NCI-H524 (cell line): ENCODE measurements around the gene MCRIP1.

Experiments
- DNase-seq, 2 experiments: peaks; one replicate each; lab custom pipeline; 2025; lab: John Stamatoyannopoulos, UW

The MCRIP1 gene

DNA sequence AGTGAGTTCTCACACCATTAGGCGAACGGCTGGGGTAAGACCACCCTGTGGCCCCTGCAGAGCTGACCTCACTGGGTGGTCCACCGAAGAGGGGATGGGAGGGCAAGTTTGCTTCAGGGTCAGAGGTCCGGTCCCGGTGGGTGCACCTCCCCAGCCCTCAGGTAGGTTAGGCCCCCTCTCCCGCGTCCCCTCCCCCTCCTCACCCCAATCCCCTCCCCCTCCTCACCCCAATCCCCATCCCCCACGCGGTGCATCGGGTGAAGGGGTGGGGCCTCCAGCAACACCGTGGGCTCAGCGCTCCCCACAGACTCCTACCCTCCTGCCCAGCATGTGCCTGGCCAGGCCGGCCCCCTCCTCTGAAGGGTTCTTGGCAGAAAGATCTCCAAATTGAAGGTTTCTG, 13.4 kb downstream of the MCRIP1 start:
- no peak for DNase-seq

DNA sequence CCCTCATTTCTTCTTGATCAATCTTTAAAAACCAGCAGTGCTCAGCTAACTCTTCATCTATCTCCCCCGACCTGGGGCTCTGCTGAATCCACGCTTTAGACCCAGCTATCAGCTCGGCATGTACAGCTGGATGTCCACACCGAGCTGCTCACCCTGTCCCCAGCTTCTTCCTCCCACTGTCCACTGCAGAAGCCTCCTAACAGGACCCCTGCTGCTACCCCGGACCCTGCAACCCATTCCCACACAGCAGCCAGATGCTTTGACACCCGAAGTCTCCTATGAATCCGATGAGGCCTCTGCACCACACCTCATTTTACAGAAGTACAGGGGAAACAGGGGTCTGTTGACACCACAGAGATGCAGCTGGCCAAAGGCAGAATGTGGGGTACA, 15.3 kb downstream of the MCRIP1 start:
- DNase-seq = no peak

DNA sequence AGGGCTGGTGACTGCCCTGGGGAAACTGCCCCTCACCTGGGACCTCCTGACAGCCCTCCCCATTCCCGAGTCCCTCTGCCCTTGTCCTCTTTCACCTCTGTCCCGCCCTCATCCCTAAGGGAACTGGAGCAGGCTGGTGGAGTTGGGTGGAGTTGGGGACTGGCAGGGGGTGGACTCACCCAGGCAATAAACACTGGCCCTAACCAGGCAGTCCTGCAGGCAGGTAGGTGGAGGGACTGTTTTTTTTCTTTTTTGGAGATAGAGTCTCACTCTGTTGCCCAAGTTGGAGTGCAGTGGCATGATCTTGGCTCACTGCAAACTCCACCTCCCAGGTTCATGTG, 17.5 kb downstream of the MCRIP1 start:
- DNase-seq = no peak

DNA sequence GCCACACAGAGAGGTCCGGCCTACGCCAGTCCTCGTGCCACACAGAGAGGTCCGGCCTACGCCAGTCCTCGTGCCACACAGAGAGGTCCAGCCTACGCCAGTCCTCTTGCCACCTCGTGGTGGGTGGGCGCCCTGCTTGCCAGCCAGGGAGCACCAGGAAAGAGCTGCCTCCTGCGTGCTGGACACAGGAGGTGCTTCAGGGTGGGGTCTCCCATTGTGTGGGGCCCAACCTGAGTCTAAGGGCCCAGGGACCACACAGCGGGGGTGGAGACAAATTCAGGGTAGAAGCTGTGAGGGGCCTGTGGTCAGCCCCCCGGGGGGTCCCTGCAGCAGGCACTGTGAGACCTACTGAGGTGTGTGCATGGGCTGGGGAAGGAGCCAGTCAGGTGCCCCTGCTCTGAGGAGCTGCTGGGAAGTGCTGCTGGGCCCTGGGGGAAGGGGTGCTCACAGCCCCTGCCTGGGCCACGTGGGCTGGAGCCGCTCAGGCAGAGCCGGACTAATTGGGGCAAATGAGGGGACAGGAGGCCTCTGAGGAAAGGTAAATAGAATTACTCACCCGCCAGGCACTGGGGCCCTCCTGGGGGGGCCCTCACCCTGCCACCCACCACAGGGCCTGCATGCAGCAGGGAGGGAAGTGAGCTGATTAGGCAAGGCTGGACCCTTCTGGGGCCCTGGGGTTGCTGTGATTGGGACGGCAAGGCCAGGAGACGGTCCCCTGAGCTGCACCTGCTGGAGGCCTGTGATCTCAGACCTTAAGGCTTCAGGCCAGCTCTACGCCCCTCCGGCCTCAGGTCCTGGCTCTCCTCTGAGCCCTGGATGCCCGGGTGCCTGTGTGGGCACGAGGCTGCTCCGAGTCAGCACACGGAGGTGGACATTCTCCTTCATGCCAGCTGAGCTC, 18.1 kb downstream of the MCRIP1 start:
- DNase-seq = no peak

DNA sequence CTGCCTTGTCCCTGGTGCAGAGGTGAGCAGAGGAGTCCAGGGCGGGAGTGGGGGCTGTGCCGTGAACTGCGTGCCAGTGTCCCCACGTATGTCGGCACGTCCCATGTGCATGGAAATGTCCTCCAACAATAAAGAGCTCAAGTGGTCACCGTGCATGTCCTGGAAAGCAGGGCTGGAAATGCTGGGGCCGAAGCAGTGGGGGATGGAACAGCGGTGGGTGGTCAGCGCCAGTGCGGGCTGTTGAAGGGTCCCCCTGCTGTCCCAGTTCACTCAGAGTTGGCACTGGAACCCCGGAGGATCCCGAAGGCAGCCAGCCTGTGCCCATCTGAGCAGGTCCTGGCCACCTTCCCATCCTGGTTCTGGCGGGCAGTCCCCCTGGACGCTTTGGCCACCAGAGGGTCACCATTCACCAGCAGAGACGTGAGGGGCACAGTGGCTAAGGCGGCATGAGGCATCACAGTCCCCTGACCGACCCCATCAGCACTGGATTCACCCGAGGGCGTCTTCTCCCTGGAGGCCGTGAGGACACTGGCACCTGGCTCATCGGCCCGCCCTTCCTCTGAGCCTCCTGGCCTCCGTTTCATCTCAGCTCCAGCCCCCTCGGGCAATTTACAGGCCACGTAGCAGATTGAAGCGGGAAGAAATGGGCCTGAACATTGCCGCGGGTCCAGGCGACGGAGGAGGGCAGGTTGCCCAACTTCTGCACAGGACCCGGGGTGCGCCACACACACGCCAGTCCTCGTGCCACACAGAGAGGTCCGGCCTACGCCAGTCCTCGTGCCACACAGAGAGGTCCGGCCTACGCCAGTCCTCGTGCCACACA, 19.0 kb downstream of the MCRIP1 start:
- DNase-seq = no peak

DNA sequence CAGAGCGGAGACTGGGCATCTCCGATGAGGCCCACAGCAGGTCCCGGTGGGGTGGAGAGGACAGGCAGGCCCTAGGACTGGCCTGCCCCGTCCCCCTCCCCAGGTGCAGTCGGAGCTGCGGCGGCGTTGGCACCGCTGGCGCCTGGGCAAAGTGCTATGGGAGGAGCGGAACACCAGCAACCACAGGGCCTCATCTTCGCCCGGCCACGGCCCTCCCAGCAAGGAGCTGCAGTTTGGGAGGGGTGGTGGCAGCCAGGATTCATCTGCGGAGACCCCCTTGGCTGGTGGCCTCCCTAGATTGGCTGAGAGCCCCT, 19.8 kb downstream of the MCRIP1 start:
- DNase-seq = no peak

DNA sequence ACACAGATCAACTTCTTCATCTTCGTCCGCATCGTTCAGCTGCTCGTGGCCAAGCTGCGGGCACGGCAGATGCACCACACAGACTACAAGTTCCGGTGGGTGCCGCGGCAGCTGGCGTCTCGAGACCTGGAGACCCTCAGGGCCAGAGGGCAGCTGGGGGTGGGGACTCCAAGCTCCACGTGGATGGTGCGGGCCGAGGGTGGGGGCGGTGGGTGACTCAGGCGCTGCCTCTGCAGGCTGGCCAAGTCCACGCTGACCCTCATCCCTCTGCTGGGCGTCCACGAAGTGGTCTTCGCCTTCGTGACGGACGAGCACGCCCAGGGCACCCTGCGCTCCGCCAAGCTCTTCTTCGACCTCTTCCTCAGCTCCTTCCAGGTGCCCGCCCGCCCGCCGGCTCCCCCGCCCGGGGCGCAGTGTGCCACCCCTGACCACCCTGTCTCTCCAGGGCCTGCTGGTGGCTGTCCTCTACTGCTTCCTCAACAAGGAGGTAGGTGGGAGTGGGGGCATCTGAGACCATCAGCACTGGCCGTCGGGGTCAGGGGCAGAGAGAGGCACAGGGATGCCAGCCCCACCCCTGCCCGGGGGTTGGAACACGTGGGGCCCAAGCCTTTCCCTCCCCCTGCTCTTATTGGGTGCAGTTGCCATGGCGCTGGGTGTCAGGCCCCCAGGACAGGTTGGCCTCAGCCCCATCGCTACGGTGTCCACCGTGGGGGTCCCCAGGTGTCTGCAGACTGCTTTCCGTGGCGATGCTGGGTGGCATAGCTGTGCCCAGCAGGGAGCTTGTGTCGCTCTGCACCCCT, 20.3 kb downstream of the MCRIP1 start:
- no peak for DNase-seq

DNA sequence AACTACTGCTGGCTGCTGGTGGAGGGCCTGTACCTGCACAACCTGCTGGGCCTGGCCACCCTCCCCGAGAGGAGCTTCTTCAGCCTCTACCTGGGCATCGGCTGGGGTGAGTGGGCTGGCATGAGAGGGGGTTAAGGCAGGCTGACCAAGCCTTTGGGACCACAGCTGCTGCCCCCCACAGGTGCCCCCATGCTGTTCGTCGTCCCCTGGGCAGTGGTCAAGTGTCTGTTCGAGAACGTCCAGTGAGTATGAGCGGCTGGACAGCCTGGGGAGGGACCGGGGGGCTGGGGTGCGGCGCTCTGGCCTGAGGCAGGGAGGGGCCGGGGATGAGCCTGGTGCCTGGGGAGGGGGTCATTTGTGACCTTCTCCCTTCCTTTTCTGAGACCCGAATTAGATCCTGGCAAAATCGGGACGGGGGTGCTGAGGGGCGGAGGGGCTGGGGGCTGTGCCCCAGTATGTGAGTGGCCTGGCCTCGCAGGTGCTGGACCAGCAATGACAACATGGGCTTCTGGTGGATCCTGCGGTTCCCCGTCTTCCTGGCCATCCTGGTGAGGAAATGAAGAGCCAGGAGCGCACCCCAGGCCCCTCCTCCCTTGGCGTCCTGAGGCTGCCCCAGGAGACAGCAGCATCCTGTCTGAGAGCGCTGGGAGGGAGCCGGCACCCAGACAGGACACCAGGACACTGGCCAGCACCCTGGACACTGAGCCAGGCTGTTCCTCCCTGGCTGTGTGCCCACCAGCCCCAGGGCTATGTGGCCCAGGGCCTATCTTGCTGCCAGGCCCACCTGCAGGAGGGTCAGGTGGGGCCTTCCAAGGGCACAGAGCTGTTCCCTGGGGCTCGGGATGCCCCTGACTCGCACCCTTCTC, 21.2 kb downstream of the MCRIP1 start:
- DNase-seq = no peak

DNA sequence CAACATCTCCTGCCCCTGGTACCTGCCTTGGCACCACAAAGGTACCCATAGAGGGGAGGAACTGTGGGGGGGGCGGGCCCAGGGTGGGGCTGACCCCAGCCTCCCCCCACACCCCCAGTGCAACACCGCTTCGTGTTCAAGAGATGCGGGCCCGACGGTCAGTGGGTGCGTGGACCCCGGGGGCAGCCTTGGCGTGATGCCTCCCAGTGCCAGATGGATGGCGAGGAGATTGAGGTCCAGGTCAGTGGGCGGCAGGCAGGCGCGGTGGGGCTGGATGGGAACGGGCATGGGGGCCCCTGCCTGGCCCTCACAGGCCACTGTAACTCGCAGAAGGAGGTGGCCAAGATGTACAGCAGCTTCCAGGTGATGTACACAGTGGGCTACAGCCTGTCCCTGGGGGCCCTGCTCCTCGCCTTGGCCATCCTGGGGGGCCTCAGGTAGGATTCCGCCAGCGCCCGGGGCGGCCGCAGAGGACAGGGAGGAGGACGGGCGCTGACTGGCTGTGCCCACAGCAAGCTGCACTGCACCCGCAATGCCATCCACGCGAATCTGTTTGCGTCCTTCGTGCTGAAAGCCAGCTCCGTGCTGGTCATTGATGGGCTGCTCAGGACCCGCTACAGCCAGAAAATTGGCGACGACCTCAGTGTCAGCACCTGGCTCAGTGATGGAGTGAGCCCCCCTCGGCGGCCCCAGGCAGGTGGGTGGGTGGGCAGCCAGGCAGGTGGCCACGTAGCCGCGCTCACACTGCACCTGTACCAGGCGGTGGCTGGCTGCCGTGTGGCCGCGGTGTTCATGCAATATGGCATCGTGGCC, 22.0 kb downstream of the MCRIP1 start:
- no peak for DNase-seq

DNA sequence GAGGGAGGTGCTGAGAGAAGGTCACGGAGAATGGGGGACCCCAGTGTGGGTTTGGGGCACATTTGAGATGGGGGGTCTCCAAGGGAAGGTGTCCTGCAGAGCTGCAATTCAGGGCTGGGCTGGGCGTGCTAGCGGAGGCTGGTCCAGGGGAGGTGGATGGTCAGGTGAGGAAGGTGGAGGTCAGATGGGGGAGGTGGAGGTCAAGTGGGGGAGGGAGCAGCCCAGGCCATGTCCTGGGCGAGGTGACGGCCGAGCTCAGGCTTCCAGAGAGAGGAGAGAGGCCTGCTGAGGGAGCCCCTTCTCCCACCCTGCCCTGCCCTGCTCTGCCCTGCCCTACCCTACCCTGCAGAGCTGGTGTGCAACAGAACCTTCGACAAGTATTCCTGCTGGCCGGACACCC, 22.6 kb downstream of the MCRIP1 start:
- DNase-seq = no peak

DNA sequence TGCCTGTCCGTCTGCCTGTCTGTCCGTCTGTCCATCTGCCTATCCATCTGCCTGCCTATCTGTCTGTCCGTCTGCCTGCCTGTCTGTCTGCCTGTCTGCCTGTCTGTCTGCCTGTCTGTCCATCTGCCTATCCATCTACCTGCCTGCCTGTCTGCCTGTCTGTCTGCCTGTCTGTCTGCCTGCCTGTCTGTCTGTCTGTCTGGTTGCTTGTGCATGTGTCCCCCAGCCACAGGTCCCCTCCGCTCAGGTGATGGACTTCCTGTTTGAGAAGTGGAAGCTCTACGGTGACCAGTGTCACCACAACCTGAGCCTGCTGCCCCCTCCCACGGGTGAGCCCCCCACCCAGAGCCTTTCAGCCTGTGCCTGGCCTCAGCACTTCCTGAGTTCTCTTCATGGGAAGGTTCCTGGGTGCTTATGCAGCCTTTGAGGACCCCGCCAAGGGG, 23.5 kb downstream of the MCRIP1 start:
- no peak for DNase-seq

DNA sequence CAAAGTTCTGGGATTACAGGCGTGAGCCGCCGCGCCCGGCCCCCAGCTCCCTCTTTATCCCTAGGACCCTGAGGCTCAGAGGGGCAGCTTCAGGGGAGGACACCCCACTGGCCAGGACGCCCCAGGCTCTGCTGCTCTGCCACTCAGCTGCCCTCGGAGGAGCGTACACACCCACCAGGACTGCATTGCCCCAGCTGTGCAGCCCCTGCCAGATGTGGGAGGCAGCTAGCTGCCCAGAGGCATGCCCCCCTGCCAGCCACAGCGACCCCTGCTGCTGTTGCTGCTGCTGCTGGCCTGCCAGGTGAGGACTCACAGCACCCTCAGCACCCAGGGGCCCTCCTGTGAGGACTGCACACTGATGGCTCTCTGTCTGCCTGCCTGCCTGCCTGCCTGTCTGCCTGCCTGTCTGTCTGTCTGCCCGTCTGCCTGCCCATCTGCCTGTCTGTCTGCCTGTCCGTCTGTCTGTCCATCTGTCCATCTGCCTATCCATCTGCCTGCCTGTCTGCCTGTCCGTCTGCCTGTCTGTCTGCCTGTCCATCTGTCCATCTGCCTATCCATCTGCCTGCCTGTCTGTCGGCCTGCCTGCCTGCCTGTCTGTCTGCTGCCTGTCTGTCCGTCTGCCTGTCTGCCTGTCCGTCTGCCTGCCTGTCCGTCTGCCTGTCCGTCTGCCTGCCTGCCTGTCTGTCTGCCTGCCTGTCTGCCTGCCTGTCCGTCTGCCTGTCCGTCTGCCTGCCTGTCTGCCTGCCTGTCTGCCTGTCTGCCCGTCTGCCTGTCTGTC, 24.1 kb downstream of the MCRIP1 start:
- DNase-seq = no peak

DNA sequence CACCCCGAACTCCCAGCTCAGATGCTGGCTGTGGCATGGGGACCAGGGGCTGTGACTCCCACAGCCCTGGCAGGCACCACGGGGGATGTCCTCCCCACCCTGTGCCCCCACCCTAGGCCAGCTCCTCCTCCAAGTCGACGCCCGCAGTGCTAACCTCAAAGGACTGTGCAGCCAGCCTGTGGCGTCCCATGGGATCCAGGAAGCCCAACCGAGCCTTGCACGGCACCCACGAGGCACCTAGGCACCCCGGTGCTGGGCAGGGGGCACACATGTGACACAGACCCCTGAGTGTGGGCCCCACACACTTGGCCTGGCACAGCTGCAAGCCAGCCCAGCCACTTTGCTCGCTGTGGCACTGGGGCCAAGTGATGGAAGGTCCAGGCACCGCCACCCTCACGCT, 25.3 kb downstream of the MCRIP1 start:
- no peak for DNase-seq

DNA sequence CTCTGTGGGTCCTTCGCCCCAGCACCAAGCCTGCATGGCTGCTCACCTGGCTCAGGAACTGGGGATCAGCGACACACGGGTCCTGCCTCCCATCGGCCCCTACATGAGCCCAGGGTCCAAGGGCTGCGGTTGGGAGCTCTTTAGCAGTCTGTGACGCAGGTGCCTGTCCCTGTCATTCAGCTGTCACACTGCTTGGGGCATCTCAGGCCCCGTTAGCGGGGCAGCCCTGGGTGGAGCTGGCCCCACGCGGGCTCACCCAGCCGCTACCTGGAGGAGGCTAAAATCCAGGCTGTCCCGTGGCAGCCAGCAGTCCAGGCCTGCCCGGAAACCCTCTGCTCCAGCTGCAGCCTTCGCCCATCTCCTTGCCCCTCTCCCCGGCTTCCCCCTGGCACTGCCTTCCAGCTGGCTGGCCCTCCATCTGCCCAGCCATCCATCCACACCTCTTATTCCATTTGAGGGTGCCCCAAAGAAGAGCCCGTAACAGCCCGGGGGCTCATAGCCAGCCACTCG, 25.8 kb downstream of the MCRIP1 start:
- DNase-seq = peak in 1 of 2 experiments; percentile 48

DNA sequence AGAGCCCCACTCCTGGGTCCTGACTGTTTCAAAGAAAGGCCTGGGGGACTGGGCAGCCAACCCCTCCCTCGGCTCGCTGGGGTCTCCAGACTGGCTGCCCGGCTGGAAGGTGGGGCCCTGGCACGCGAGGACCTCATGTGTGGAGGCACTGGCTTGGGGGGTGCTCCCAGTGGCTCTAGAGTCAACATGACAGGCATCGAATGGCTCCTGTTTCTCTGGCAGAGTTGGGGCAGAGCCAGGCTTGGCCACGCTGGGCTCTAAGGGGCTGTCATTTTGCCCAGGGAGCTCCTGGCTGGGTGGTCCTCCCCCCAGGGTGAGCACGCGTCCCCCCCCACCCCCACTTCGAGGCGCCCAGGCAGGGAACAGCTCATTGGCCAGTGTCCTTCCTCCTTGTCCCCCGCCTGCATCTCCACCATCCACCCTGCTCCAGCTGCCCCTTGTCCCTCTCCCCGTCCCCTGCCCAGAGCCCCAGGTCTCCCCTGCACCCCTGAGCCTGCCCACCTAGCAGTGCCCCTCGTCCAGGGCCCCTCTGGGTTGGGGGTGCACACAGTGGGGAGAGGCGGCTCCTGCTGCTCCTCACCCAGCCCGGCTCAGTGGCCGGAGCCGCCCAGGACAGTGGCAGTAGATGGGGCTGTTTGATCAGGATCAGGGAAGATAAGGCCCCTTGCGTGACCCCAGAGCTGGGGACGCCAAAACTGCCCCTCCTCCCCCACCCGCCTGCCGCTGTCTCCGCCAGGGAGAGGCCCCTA, 26.5 kb downstream of the MCRIP1 start:
- peak in 1 of 2 experiments; percentile 30 for DNase-seq

DNA sequence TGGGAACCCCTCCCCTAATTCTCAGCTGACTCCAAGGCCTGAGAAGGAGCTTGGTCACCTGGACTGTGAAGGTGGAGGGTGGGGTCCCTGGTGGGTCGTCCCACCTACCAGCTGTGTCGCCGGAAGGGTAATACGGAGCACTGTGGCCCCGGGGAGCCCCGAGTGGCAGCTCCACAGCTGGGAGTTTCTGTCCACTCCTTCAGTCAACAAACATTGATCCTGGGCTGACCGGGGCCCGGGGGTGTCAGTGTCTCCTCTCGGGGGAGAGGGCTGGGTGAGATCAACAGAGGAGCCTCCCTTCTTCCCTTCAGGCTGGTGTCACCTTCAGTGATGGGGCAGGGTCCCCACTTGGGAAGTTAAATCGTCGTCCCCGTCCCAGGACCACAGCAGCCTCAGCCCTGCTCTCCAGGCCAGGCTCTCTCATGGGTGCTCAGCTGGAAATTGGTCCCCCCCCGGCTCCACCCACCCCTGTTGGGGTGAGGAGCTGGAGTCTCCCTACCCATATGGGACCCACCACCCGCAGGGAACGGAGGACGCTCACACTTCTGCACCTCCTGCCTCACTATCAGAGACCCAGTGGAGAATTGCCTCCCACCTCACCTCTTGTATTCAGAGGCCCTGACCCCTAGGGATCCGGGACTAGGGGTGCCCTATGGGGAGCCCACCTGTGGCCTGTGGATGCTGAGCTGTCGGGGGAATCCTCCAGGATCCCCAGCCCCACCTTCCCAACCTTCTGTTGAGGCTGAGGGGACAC, 27.2 kb downstream of the MCRIP1 start:
- no peak for DNase-seq

DNA sequence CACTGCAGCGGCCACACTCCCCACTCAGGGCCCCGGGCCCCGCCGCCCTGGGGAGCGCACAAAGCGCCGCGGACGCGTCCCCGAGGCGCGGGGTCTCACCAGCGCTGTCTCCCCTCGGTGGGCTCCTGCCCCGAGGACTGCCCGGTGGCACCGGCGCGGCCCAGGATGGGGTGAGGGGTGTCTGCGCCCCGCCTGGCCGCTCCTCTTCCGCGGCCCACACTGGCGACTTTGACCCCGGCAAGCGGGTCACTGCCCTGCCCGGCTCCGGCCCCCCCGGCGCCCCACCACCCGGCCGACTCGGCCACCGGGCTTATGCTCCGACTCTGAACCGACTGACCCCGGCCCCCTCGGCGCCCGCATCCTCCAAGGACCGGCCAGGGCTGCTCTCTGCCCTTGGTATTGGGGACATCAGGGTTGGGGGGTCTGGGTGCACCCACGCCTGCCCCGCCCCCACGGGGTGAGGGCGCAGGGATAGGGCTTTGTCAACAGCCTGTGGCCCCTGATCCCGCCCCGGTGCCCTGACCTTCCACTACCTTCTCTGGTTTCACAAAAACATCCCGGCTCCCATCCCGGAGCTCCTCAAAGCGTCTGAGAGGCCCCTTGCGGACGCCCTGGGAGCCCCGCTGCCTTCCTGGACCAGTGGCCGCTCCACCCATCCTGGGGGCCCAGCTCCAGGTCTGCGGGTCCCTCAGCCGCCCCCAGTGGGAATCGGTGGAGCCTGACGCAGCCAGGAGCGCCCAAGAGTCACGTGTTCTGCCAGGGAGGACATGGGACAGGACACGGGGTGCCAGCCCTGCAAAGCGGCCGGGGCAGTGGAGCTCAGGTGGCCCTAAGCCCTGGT, 28.3 kb downstream of the MCRIP1 start:
- no peak for DNase-seq
